SK-N-MC (cell line): ENCODE measurements around the gene KCNK10.

Experiments used
- DNase-seq: peaks from one replicate; pipeline ENCODE4 v3.0.0-alpha.2; 2011; ENCODE audit warnings: low read depth, low spot score
- H3K27ac ChIP-seq: fragments of 200-600 bp; sonication (generic); 2 replicates; pipeline ENCODE4 v1.5.1; 2016; ENCODE audit warnings: mixed run types
- H3K36me3 ChIP-seq: fragments of 200-600 bp; sonication (generic); 2 replicates; pipeline ENCODE4 v1.6.1; 2017; ENCODE audit warnings: antibody characterized with exemption, low read length, mixed read lengths; ENCODE audit not compliant: insufficient read depth
- H3K4me3 ChIP-seq: fragments of 200-600 bp; sonication (generic); 2 replicates; pipeline ENCODE4 v1.5.1; 2016
- H3K9ac ChIP-seq: fragments of 200-600 bp; sonication (generic); 2 replicates; pipeline ENCODE4 v1.8.0; 2017; ENCODE audit warnings: mixed run types, mixed read lengths; ENCODE audit not compliant: insufficient read length
- H3K9me3 ChIP-seq: fragments of 200-600 bp; sonication (generic); 2 replicates; pipeline ENCODE4 v1.6.1; 2017; ENCODE audit warnings: low read depth, mild to moderate bottlenecking, antibody characterized with exemption, low read length, moderate library complexity, mixed read lengths
- EZH2 ChIP-seq: fragments of 200-600 bp; sonication (generic); IDR thresholded peaks from one replicate; pipeline ENCODE4 v1.6.1; 2017; ENCODE audit warnings: antibody characterized with exemption
- FOXP2 ChIP-seq: optimal IDR thresholded peaks from 2 replicates; pipeline ENCODE3; 2011; ENCODE audit warnings: mild to moderate bottlenecking, moderate library complexity; ENCODE audit not compliant: insufficient read depth; ENCODE audit errors: extremely low read length, control extremely low read depth
- POLR2AphosphoS5 ChIP-seq: IDR thresholded peaks from 2 replicates; pipeline ENCODE4 v1.6.1; 2012; ENCODE audit warnings: mild to moderate bottlenecking, low read depth, low read length, borderline replicate concordance

KCNK10 gene, protein sequence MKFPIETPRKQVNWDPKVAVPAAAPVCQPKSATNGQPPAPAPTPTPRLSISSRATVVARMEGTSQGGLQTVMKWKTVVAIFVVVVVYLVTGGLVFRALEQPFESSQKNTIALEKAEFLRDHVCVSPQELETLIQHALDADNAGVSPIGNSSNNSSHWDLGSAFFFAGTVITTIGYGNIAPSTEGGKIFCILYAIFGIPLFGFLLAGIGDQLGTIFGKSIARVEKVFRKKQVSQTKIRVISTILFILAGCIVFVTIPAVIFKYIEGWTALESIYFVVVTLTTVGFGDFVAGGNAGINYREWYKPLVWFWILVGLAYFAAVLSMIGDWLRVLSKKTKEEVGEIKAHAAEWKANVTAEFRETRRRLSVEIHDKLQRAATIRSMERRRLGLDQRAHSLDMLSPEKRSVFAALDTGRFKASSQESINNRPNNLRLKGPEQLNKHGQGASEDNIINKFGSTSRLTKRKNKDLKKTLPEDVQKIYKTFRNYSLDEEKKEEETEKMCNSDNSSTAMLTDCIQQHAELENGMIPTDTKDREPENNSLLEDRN

DNA sequence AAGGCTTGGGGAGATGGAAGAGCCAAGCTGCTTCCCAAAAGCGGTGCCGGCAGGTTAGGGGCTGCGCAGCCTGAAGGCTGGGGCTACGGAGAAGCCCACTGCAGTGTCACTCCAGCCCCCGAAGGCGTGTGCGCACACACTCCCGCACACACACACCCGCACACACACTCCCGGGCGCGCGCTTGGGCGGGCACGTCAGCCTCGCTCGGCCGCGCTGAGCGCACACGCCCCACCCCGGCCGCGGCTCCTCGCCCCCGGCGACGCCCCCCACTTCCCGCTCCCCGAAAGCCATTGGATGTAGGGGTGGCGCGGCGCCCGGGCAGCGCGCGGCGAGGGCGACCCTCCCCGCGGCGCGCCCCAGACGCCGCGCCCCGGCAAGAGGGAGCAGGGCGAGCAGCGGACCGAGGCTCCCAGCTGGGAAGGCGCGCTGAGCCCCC, at the start of gene KCNK10:
KCNK10 (minus strand) TSS at position 184 of the 437 bp plus-strand sequence. CDS start 471 bp downstream, outside the sequence.
- TF ChIP-seq FOXP2 (no peak), POLR2AphosphoS5 (no peak), EZH2 (no peak)
- H3K27ac ChIP-seq: no peak within 1 kb of the TSS
- DNase-seq: no peak

DNA sequence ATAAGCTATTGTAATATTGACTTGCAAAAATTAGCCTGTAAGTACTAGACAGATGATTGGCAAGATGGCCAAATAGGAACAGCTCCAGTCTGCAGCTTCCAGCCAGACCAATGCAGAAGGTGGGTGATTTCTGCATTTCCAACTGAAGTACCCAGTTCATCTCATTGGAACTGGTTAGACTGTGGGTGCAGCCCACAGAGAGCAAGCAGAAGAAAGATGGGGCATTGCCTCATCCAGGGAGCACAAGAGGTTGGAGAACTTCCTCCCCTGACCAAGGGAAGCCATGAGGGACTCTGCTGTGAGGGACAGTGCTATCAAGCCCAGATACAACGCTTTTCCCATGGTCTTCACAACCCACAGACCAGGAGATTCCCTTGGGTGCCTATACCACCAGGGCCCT, 46.4 kb upstream of the KCNK10 start:
- no peaks in the 10 kb centered on the region for H3K36me3 ChIP-seq
- no peak for TF ChIP-seq EZH2
- TF ChIP-seq POLR2AphosphoS5: no peak
- TF ChIP-seq FOXP2: no peak
- H3K9ac ChIP-seq: no peak overlapping the region
- H3K9me3 ChIP-seq: no peaks in the 10 kb centered on the region
- no peak for DNase-seq
- no peak overlapping the region for H3K27ac ChIP-seq
- H3K4me3 ChIP-seq: no peak overlapping the region

More for the DNA sequence above, at the start of gene KCNK10:
- peak within 1 kb of the TSS; percentile 49; the same call in 1 of the 2 replicates for H3K4me3 ChIP-seq
- no peaks in the 10 kb centered on the region for H3K9me3 ChIP-seq
- H3K9ac ChIP-seq: no peak within 1 kb of the TSS
- no peaks in the 10 kb centered on the region for H3K36me3 ChIP-seq

DNA sequence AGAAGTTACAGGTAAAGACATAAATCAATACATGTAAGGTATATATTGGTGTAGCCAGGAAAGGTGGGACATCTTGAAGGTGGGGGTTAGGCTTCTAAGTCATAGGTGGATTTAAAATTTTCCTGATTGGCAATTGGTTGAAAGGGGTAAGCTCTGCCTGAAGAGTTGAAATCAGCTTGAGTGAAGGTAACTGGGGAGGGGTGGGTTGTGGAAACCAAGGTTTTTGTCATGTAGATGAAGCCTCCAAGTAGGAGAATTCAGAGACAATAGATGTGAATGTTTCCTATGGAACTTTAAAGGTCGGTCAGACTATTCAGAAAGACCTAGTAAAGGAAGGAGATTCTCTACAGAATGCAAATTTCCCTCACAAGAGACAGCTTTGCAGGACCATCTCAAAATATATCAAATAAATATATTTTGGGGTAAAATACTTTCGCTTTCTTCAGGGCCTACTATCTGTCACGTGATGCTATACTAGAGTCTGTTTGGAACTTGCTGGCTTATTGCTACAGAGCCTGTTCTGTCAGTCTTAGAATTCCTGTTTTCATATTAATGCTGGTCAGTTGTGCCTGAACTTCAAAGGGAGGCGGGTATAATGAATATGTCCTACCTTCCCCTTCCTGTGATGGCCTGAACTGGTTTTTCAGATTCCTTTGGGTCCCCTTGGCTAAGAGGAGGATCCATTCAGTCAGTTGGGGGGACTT, 41.8 kb upstream of the KCNK10 start:
- Histone ChIP-seq H3K36me3 (no peaks in the 10 kb centered on the region), H3K27ac (no peak overlapping the region), H3K9me3 (no peaks in the 10 kb centered on the region), H3K4me3 (no peak overlapping the region), H3K9ac (no peak overlapping the region)
- TF ChIP-seq FOXP2 (no peak), EZH2 (no peak), POLR2AphosphoS5 (no peak)
- DNase-seq: no peak

DNA sequence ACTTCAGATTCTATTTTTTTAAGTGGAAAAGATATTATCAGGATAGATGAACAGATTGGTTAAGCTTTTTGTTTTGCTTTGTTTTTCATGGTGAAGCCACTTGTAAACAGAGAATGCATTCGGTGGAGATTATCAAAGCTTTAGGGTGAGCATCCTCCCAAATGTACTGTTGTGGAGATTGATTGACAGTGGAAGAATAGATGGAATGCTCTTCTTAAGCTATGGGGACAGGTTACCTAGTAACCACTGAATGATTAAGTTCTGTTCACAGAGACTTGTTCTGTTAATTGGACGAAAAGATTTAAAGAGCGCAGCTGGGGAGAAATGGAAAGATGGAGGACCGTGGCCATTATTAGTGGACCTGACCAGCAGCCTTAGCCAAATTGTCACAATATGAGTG, 40.6 kb upstream of the KCNK10 start:
- Histone ChIP-seq H3K9me3 (no peaks in the 10 kb centered on the region), H3K9ac (no peak overlapping the region), H3K36me3 (no peaks in the 10 kb centered on the region), H3K27ac (no peak overlapping the region), H3K4me3 (no peak overlapping the region)
- no peak for TF ChIP-seq POLR2AphosphoS5
- no peak for TF ChIP-seq EZH2
- TF ChIP-seq FOXP2: no peak
- no peak for DNase-seq

DNA sequence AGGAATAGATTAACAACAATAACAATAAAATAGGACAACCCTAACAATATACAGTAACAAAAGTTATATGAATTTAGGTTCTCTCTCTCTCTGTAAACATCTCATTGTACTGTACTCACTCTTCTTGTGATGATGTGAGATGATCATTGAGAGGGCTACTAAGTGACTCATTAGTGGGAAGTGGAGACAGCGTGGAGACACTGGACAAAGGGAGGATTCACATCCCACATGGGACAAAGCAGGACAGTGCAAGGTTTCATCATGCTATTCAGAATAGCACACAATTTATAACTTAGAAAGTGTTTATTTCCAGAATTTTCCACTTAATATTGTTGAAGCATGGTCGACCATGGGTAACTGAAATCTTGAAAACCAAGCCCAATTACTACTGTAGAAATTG, 36.4 kb upstream of the KCNK10 start:
- no peak for DNase-seq
- H3K27ac ChIP-seq: no peak overlapping the region
- no peak overlapping the region for H3K9ac ChIP-seq
- H3K36me3 ChIP-seq: no peaks in the 10 kb centered on the region
- TF ChIP-seq FOXP2 (no peak), EZH2 (no peak), POLR2AphosphoS5 (no peak)
- no peak overlapping the region for H3K4me3 ChIP-seq
- no peaks in the 10 kb centered on the region for H3K9me3 ChIP-seq

DNA sequence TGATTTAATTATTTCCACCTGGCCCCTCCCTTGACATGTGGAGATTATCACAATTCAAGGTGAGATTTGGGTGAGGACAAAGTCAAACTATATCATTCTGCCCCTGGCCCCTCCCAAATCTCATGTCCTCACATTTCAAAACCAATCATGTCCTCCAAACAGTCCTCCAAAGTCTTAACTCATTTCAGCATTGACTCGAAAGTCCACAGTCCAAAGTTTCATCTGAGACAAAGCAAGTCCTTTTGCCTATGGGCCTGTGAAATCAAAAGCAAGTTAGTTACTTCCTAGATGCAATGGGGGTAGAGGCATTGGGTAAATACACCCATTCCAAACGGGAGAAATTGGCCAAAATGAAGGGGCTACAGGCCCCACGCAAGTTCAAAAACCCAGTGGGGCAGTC, 31.3 kb upstream of the KCNK10 start:
- no peak overlapping the region for H3K4me3 ChIP-seq
- H3K27ac ChIP-seq: no peak overlapping the region
- DNase-seq: no peak
- H3K36me3 ChIP-seq: no peaks in the 10 kb centered on the region
- TF ChIP-seq POLR2AphosphoS5: no peak
- no peaks in the 10 kb centered on the region for H3K9me3 ChIP-seq
- no peak overlapping the region for H3K9ac ChIP-seq

DNA sequence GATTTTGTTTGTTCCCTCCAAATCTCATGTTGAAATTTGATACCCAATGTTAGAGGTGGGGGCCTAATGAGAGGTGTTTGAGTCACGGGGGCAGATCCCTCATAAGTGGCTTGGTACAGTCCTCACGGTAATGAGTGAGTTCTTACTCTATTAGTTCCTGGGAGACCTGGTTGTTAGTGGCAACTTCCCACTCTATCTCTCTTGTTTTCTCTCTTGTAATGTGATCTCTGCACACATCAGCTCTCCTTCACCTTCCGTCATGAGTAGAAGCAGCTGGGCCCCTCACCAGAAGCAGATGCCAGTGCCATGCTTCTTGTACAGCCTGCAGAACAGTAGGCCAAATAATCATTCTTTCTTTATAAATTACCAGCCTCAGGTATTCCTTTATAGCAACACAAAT, 29.6 kb upstream of the KCNK10 start:
- TF ChIP-seq EZH2 (no peak), POLR2AphosphoS5 (no peak), FOXP2 (no peak)
- no peak for DNase-seq
- no peak overlapping the region for H3K9ac ChIP-seq
- H3K27ac ChIP-seq: no peak overlapping the region
- no peaks in the 10 kb centered on the region for H3K9me3 ChIP-seq
- no peaks in the 10 kb centered on the region for H3K36me3 ChIP-seq
- no peak overlapping the region for H3K4me3 ChIP-seq

DNA sequence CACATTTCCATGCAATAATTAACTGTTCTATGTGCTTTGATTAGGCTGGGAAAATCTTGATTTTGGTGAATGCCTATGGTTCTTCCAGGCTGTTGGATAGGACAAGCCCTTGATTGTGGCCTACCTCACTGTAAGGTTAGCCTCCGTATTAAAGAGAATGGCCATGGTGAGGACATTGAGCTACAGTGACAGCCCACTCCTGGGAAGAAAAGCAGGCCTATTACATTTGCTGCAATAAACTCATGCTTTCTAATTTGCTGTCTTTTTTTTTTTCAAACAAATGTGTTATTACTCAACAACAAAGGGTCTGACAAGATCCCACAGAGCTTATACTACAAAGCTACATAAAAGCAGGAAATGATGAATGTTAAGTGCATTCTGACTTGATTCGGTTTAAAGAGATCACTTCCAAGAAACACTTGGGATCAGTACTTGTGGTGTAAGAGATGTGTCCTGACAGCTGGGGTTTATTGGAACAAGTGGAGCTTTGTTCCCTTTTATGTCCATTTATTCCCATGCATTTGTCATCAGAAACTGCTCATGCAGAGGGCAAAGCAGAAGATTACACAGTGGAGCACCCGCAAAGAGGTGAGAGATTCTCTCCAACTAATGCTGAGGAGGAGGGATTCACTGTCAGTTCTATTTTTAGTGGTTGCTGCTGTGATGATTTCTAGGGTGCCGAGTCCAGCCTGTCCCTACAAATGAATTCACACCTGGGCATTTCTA, 29.1 kb upstream of the KCNK10 start:
- DNase-seq: no peak
- Histone ChIP-seq H3K36me3 (no peaks in the 10 kb centered on the region), H3K9ac (no peak overlapping the region), H3K27ac (no peak overlapping the region), H3K4me3 (no peak overlapping the region), H3K9me3 (no peaks in the 10 kb centered on the region)
- TF ChIP-seq EZH2 (no peak), FOXP2 (no peak), POLR2AphosphoS5 (no peak)
